GM21723 (cell line): ENCODE measurements around the gene SLC9C2.
"Not testable (repeated sequence)": the region's sequence is repeated elsewhere in the genome, so short reads cannot be mapped to it uniquely, and the experiment has no call there.

Experiments
- ATAC-seq: cut with Tn5 transposase; IDR thresholded peaks from one replicate; pipeline ENCODE4 v1.9.1; 2021; ENCODE audit warnings: mild to moderate bottlenecking, moderate library complexity; ENCODE audit not compliant: unreplicated experiment

Gene SLC9C2

GRCh38 chr1:173530795-173531693 lies 71.8 kb downstream of the SLC9C2 start:
- no peak for ATAC-seq

GRCh38 chr1:173529106-173529505 lies 73.8 kb downstream of the SLC9C2 start:
- no peak for ATAC-seq

- no peak for ATAC-seq
Measured at GRCh38 chr1:173527151-173527826, 75.6 kb downstream of the SLC9C2 start.

GRCh38 chr1:173525926-173526325 lies 76.9 kb downstream of the SLC9C2 start:
- no peak for ATAC-seq

- ATAC-seq, result no peak
Measured at GRCh38 chr1:173523329-173523728, 79.5 kb downstream of the SLC9C2 start.

- ATAC-seq, result no peak
Measured at GRCh38 chr1:173520799-173521198, 82.1 kb downstream of the SLC9C2 start.

- not testable (repeated sequence) for ATAC-seq
Measured at GRCh38 chr1:173514503-173514902, 88.4 kb downstream of the SLC9C2 start.

- ATAC-seq, result no peak
Measured at GRCh38 chr1:173509797-173510196, 93.1 kb downstream of the SLC9C2 start.

- no peak for ATAC-seq
Measured at GRCh38 chr1:173508541-173508940, 94.3 kb downstream of the SLC9C2 start.

- ATAC-seq, result no peak
Measured at GRCh38 chr1:173507847-173508209, 95.0 kb downstream of the SLC9C2 start.

GRCh38 chr1:173507205-173507846 lies 95.5 kb downstream of the SLC9C2 start:
- no peak for ATAC-seq

GRCh38 chr1:173506437-173506836 lies 96.4 kb downstream of the SLC9C2 start:
- no peak for ATAC-seq

GRCh38 chr1:173505391-173505790 lies 97.5 kb downstream of the SLC9C2 start:
- no peak for ATAC-seq

GRCh38 chr1:173504268-173504667 lies 98.6 kb downstream of the SLC9C2 start:
- ATAC-seq, result no peak

GRCh38 chr1:173503391-173503790 lies 99.5 kb downstream of the SLC9C2 start:
- no peak for ATAC-seq

GRCh38 chr1:173502104-173502503 lies 100.8 kb downstream of the SLC9C2 start:
- no peak for ATAC-seq

- no peak for ATAC-seq
Measured at GRCh38 chr1:173499729-173500128, 103.1 kb downstream of the SLC9C2 start.

- ATAC-seq, result no peak
Measured at GRCh38 chr1:173496757-173497320, 106.0 kb downstream of the SLC9C2 start.

- no peak for ATAC-seq
Measured at GRCh38 chr1:173495609-173496267, 107.1 kb downstream of the SLC9C2 start.

GRCh38 chr1:173493125-173493524 lies 109.7 kb downstream of the SLC9C2 start:
- ATAC-seq, result not testable (repeated sequence)

GRCh38 chr1:173491508-173491907 lies 111.4 kb downstream of the SLC9C2 start:
- ATAC-seq, result no peak
